TTC549 (cell line): ENCODE data around the gene SETD3.
"Not testable (repeated sequence)": the region's sequence is repeated elsewhere in the genome, so short reads cannot be mapped to it uniquely, and the experiment has no call there.

ENCODE experiments used
- FAIRE-seq: peaks from 2 replicates; lab custom pipeline; 2012; peaks lifted over from hg19 to GRCh38; lab: Jason Lieb, UNC

SETD3 gene

GRCh38 chr14:99359906-99360305 is 120.8 kb downstream of the SETD3 start:
- FAIRE-seq, result no peak

DNA sequence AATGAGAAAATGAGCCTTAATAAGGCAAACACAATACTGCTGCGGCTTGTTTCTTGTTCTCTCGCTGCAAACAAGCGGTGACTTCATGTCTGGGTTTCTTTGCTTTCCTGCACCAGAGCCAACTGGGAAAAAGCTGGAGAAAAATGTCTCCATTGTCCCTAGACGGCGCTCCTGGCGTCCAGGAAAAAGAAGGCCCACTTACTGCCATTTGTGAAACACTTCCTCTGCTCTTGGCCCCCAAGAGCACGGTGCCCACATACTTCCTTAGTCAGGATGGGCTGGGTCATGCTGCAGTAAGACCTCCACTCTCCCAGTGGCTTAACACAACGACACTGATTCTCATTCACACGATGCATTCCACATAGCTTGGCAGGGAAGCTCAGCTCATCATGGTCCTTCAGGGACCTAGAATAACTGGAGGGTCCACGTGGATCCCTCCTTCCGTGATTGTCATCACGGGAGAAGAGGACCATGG is 122.7 kb downstream of the SETD3 start:
- no peak for FAIRE-seq

DNA sequence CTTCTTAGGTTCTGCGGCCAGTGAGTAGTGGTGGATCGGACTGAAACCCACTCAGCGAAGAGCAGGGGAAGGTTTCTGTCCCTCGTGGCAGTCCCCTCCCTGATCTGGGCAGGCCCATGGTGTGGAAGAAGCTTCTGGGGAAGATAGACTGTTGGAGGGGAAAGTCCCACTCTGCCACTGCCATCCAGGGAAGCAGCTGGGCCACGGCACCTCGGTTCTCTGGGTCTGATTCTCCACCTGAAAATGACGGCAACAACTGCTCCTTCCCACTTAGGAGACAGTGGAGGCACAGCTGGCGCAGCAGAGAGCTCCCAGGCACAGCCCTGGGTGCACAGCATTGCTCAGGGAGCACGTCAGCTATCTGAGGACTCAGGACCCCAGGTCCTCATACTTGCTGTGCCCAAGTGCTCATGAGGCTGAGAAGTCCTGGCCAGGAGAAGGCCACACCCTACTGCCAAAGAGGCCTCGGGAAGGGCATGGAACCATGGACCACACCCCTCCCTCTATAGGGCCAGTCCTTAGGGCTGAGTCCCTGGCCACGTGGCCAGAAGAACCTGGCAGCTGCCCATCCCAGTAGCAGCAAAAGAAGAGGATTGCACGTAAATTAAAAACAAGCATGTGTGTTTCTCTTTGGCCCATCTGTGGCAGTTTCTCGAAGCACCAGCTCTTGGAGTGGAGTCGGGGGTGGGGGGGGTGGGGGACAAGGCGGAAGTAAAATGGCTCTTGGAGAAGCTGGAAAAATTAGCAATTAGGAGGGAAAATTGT is 123.3 kb downstream of the SETD3 start:
- no peak for FAIRE-seq

- FAIRE-seq, result no peak
These were observed 124.5 kb downstream of the SETD3 start for GRCh38 chr14:99356031-99356608.

DNA sequence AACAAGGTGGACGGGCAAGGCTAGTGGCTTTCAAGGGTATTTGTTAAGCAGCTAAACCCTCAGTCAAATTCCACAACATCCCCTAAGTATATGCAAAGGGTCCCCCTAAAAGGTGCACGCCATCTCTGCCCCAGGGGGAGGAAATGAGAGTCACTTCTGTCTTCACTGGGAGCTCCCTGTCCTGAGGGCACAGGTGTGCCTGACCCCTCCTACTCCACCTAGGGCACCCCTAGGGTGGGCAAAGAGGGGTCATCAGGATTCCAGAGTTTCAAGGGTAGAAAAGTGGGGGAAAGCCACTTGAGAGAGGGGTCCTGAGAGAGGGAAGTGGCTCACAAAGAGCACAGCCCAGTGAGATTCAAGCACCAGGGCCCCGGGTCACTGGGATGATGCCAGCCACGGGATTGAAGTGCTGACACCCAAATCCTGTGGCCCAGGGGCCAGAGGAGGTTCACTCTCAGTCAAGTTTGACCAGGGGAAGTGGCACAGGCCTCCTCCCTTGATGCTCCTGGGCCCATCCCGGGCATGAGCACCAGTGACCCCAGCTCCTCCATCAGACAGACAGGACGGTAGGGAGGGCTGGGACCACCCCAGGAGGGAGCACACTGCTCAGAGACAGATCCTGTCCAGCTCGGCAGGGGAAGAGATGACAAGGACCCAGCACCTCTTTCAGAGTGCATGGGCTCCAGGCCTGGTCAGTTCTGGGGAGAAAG is 126.3 kb downstream of the SETD3 start:
- FAIRE-seq, result no peak

DNA sequence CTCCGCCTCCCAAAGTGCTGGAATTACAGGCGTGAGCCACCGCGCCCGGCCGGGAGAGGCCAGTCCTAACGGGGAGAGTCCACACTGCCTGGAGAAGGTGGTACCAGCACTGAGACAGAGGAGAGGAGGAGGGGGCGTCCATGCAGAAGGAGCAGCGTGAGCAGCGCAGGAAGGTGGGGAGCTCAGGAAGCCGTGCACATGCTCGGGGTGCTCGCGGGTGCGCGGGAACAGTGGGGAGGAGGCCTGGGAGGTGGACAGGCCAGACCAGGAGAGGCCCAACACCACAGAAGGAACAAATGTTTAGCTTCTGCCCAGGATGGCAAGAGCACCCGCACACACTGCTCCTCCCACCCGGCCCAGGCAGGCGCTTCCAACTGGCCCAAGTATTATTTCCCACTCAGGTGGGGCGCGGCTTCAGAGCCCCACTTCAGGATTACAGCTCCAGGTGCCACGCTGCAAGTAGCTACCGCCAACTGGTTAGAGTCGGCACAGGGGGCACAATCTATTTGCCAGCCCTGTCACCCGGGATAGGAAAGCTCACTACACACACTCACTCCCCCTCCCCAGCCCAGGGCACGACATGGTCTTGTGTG is 127.9 kb downstream of the SETD3 start:
- FAIRE-seq, result no peak

- FAIRE-seq, result no peak
These were observed 129.3 kb downstream of the SETD3 start for GRCh38 chr14:99351166-99352007.

- no peak for FAIRE-seq
These were observed 129.9 kb downstream of the SETD3 start for GRCh38 chr14:99350751-99351150.

DNA sequence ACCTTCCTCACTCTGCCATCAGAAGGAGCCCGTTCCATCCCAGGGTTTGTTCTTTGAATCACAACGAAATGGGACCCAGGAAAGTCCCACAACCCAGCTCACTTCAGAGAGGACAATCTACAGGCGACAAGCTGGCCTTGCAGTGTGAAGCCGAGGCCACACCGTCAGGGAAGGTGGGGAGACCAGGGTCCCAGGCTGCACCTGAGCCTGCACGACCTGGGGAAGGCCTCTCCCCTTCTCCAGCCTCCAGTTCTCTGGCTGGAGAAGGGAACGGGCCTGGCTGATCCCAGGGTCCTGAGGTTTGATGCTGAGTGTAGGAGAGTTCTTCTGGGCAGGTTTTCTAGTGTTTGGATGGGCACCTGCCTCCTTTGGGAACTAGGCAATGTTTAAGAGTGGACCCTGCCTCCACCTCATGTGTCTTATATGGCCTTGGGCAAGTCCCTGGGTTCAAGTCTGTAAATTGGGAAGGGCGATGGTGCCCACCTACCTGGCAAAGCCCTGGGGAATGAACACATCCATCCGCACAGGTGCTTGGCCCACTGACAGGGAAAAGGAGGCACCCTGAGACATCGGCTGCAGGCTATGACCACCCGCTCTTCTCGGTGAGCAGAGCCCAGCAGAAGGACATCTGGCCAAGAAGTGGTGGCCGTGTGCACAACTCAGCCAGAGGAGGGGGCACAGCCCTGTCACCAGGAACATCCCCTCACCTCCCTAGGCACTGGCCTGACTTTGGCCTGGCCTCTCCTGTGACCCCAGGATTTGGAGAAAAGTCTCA is 130.8 kb downstream of the SETD3 start:
- FAIRE-seq, result no peak

DNA sequence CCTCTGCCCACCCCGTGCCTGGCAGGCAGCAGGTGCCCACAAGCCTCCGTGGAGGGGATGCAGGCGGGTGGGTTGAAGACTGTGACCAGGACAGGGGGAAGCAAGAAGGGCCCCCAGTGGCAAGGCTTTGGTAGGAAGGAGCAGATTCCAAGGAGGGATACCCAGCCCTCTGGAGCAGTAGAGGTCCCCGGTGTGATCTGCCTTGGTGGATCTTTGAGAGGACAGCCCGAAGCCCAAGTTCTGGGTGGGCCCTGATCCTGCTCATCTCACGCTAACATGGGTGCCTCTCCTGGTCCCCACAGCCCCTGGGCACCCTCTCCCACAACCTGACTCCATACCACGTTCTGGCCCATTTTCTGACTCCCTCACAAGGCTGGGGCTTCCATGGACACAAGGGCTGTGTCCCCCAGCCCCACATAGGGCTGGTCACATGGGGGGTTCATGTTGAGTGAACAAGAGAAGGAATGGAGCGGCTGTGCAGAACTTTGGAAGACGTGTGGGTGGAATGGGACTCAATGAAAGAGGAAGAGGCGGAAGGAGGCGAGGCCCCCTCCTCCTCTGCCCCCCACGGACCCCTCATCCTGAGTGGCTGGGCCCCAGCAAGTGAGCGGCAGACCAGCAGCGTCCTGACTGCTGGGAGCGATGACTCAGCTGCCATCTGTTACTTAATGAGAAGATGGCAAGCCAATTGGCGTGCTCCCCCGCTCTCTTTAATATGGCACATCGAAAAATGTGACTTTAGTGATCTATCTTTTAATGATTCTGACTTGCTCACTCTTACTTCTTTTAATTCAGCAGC is 131.6 kb downstream of the SETD3 start:
- no peak for FAIRE-seq

GRCh38 chr14:99348231-99348630 is 132.4 kb downstream of the SETD3 start:
- not testable (repeated sequence) for FAIRE-seq
